WTC11 (cell line): ENCODE measurements around the gene CPLANE1. TPM values are rescaled to one million over a fixed set of nuclear protein-coding genes. Genes with fewer than 3 reads are reported as not detected.

Source experiments
- ATAC-seq: fragments of 200-7000 bp; cut with Tn5 transposase; 2 replicates; pipeline ENCODE4 v1.10.0; 2021; ENCODE audit warnings: mild to moderate bottlenecking, moderate library complexity
- CTCF ChIA-PET: fragments of 300-600 bp; sonication (Branson Sonifier 250); formaldehyde crosslinking; loops from one replicate; lab custom pipeline; 2021; ENCODE audit warnings: antibody characterized with exemption; lab: Charles Lee
- POLR2A ChIA-PET: fragments of 350-600 bp; sonication (Branson Sonifier 250); formaldehyde crosslinking; loops from one replicate; lab custom pipeline; 2021; ENCODE audit warnings: antibody characterized with exemption; lab: Charles Lee
- DNase-seq: peaks from one replicate; pipeline ENCODE4 v3.0.0; 2021; ENCODE audit warnings: low spot score
- H3K27ac Mint-ChIP-seq: 2 replicates; pipeline ENCODE4 v1.8.0; 2021; ENCODE audit warnings: mixed read lengths
- H3K27me3 Mint-ChIP-seq: 2 replicates; pipeline ENCODE4 v1.8.0; 2021; ENCODE audit warnings: low read depth, mild to moderate bottlenecking, moderate library complexity, mixed read lengths
- H3K36me3 Mint-ChIP-seq: 2 replicates; pipeline ENCODE4 v1.8.0; 2021; ENCODE audit warnings: mixed read lengths
- H3K4me1 Mint-ChIP-seq: 2 replicates; pipeline ENCODE4 v1.8.0; 2022; ENCODE audit warnings: mixed read lengths
- H3K4me3 Mint-ChIP-seq: 2 replicates; pipeline ENCODE4 v1.8.0; 2021; ENCODE audit warnings: mild to moderate bottlenecking, moderate library complexity, mixed read lengths
- H3K9me3 Mint-ChIP-seq: 2 replicates; pipeline ENCODE4 v1.8.0; 2021; ENCODE audit warnings: mixed read lengths
- CBFB ChIP-seq: sonication (generic); formaldehyde crosslinking; IDR thresholded peaks from 2 replicates; pipeline ENCODE4 v1.8.1; 2022; ENCODE audit warnings: mild to moderate bottlenecking, low read depth, missing genetic modification reagents
- FOXK1 ChIP-seq: sonication (generic); formaldehyde crosslinking; IDR thresholded peaks from 2 replicates; pipeline ENCODE4 v1.8.0; 2022; ENCODE audit warnings: mild to moderate bottlenecking, moderate library complexity, missing genetic modification reagents
- FOXP1 ChIP-seq: sonication (generic); formaldehyde crosslinking; IDR thresholded peaks from 2 replicates; pipeline ENCODE4 v1.8.0; 2022; ENCODE audit warnings: missing genetic modification reagents, mild to moderate bottlenecking, moderate library complexity, borderline replicate concordance
- GRHL2 ChIP-seq: fragments of 250-450 bp; sonication (Bioruptor Pico); IDR thresholded peaks from 2 replicates; pipeline ENCODE4 v1.8.0; 2022; ENCODE audit warnings: mild to moderate bottlenecking, moderate library complexity; ENCODE audit not compliant: insufficient replicate concordance, severe bottlenecking
- GTF2I ChIP-seq: fragments of 250-450 bp; sonication (Bioruptor Pico); conservative IDR thresholded peaks from 2 replicates; pipeline ENCODE4 v1.4.0; 2021; ENCODE audit warnings: mild to moderate bottlenecking
- IRF1 ChIP-seq: sonication (generic); formaldehyde crosslinking; IDR thresholded peaks from 2 replicates; pipeline ENCODE4 v1.8.0; 2023; ENCODE audit warnings: missing genetic modification reagents
- JAZF1 ChIP-seq: fragments of 250-450 bp; sonication (Bioruptor Pico); IDR thresholded peaks from 2 replicates; pipeline ENCODE4 v1.9.0; 2021; ENCODE audit warnings: moderate library complexity, mild to moderate bottlenecking, inconsistent platforms
- JUN ChIP-seq: sonication (generic); formaldehyde crosslinking; IDR thresholded peaks from 2 replicates; pipeline ENCODE4 v1.8.0; 2023; ENCODE audit warnings: mild to moderate bottlenecking, missing genetic modification reagents
- MLX ChIP-seq: sonication (generic); formaldehyde crosslinking; IDR thresholded peaks from 2 replicates; pipeline ENCODE4 v1.8.1; 2023; ENCODE audit warnings: mild to moderate bottlenecking, missing genetic modification reagents, moderate library complexity
- MYBL2 ChIP-seq: sonication (generic); formaldehyde crosslinking; IDR thresholded peaks from 2 replicates; pipeline ENCODE4 v1.8.1; 2023; ENCODE audit warnings: mild to moderate bottlenecking, moderate library complexity, missing genetic modification reagents
- NFYB ChIP-seq: sonication (generic); formaldehyde crosslinking; conservative IDR thresholded peaks from 2 replicates; pipeline ENCODE4 v1.8.0; 2022; ENCODE audit warnings: low read depth, missing genetic modification reagents
- NR3C1 ChIP-seq: sonication (generic); formaldehyde crosslinking; conservative IDR thresholded peaks from 2 replicates; pipeline ENCODE4 v1.8.1; 2023; ENCODE audit warnings: low read depth, mild to moderate bottlenecking, missing genetic modification reagents
- OVOL2 ChIP-seq: fragments of 250-450 bp; sonication (Bioruptor Pico); IDR thresholded peaks from 2 replicates; pipeline ENCODE4 v1.9.0; 2021; ENCODE audit warnings: mild to moderate bottlenecking, borderline replicate concordance
- PRRX2 ChIP-seq: fragments of 250-450 bp; sonication (Bioruptor Pico); IDR thresholded peaks from 2 replicates; pipeline ENCODE4 v1.8.0; 2021; ENCODE audit warnings: mild to moderate bottlenecking
- TCF7 ChIP-seq: sonication (generic); formaldehyde crosslinking; IDR thresholded peaks from 2 replicates; pipeline ENCODE4 v1.8.0; 2022; ENCODE audit warnings: mild to moderate bottlenecking, low read depth, missing genetic modification reagents, moderate library complexity
- TP53 ChIP-seq: sonication (generic); formaldehyde crosslinking; IDR thresholded peaks from 2 replicates; pipeline ENCODE4 v1.8.1; 2023; ENCODE audit warnings: mild to moderate bottlenecking, missing genetic modification reagents
- ZNF121 ChIP-seq: sonication (generic); formaldehyde crosslinking; IDR thresholded peaks from 2 replicates; pipeline ENCODE4 v1.8.0; 2023; ENCODE audit warnings: missing genetic modification reagents
- ZNF219 ChIP-seq: sonication (generic); formaldehyde crosslinking; IDR thresholded peaks from 2 replicates; pipeline ENCODE4 v1.8.0; 2023; ENCODE audit warnings: missing genetic modification reagents, mild to moderate bottlenecking, borderline replicate concordance
- ZNF263 ChIP-seq: sonication (generic); formaldehyde crosslinking; IDR thresholded peaks from 2 replicates; pipeline ENCODE4 v1.8.1; 2022; ENCODE audit warnings: low read depth, mild to moderate bottlenecking, moderate library complexity, missing genetic modification reagents
- ZNF317 ChIP-seq: sonication (generic); formaldehyde crosslinking; IDR thresholded peaks from 2 replicates; pipeline ENCODE4 v1.8.1; 2023; ENCODE audit warnings: low read depth, mild to moderate bottlenecking, moderate library complexity, missing genetic modification reagents, borderline replicate concordance
- ZNF416 ChIP-seq: fragments of 250-450 bp; sonication (Bioruptor Pico); IDR thresholded peaks from 2 replicates; pipeline ENCODE4 v1.9.0; 2021; ENCODE audit warnings: mild to moderate bottlenecking, inconsistent platforms
- total RNA-seq: library from RNA; stranded (reverse); gene quantifications from 3 replicates; pipeline ENCODE4 v1.2.3, GENCODE V29; 2021
- TF ChIP-seq, protein P1 (sequence below): fragments of 250-450 bp; sonication (Bioruptor Pico); conservative IDR thresholded peaks from 2 replicates; pipeline ENCODE4 v1.9.0; 2021; ENCODE audit warnings: mild to moderate bottlenecking
- TF ChIP-seq, protein P2 (sequence below): sonication (generic); formaldehyde crosslinking; IDR thresholded peaks from 2 replicates; pipeline ENCODE4 v1.8.0; 2022; ENCODE audit warnings: mild to moderate bottlenecking, missing genetic modification reagents

The CPLANE1 gene
- total RNA-seq, 1 experiment from 2014 or later, result 4.8 TPM

- TF ChIP-seq MLX (no peak), OVOL2 (no peak), TCF7 (CRISPR knock-in tag) (no peak), GTF2I (CRISPR knock-in tag) (no peak), FOXP1 (CRISPR knock-in tag) (no peak)
These were observed 116.5 kb downstream of the CPLANE1 start (continued) for GRCh38 chr5:37132646-37133045.

- Mint-ChIP-seq H3K4me3 (no peak overlapping the region), H3K4me1 (no peaks in the 10 kb centered on the region), H3K9me3 (no peaks in the 10 kb centered on the region), H3K27ac (no peak overlapping the region; the same call in 1 of the 2 replicates), H3K27me3 (no peaks in the 10 kb centered on the region), H3K36me3 (no peaks in the 10 kb centered on the region)
- ChIA-PET POLR2A (no interaction called here), CTCF (no interaction called here)
- no peak for TF ChIP-seq FOXK1 (CRISPR knock-in tag)
- no peak for TF ChIP-seq ZNF121 (CRISPR knock-in tag)
- no peak for TF ChIP-seq ZNF416 (CRISPR knock-in tag)
- TF ChIP-seq ZNF317, result no peak
- TF ChIP-seq GRHL2 (CRISPR knock-in tag), result no peak
- TF ChIP-seq, protein P1, sequence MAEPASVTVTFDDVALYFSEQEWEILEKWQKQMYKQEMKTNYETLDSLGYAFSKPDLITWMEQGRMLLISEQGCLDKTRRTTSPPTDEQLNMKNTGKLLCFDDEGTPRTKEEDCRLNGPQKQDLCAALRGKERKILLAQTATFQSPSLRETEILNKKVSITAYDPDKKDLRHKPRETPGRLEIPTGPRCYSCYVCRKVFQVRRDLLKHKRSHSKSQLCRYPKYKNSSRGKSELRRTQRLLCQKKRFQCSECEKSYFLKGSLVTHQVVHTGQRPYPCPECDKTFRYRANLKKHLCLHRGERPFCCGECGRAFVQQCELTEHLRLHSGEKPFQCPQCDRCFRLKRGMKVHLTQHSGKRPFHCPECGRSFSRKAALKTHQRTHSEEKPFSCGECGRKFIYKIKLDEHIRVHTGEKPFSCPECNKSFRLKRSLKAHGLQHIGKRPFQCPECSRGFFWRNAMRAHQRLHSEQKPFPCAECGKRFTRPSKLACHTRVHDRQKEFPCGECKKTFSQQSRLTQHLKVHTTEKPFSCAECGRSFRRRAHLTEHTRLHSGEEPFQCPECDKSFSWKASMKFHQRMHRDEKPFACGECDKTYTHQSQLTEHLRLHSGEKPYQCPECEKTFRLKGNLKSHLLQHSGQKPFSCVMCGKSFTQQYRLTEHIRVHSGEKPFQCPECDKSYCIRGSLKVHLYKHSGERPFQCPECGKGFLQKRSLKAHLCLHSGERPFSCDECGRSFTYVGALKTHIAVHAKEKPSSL, result no peak
- no peak for TF ChIP-seq IRF1 (CRISPR knock-in tag)
- no peak for TF ChIP-seq JUN (CRISPR knock-in tag)
- TF ChIP-seq NR3C1 (CRISPR knock-in tag), result no peak
- no peak for TF ChIP-seq CBFB (CRISPR knock-in tag)
- TF ChIP-seq ZNF263, result no peak
- no peak for TF ChIP-seq PRRX2 (CRISPR knock-in tag)
- TF ChIP-seq, protein P2, sequence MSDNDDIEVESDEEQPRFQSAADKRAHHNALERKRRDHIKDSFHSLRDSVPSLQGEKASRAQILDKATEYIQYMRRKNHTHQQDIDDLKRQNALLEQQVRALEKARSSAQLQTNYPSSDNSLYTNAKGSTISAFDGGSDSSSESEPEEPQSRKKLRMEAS, result no peak
- TF ChIP-seq ZNF219 (CRISPR knock-in tag), result no peak
- TF ChIP-seq OVOL2, result no peak
- TF ChIP-seq MYBL2, result no peak
- no peak for TF ChIP-seq NFYB (CRISPR knock-in tag)
- ATAC-seq (no peak), DNase-seq (no peak)
These were observed 127.7 kb downstream of the CPLANE1 start for GRCh38 chr5:37121465-37121864.

DNA sequence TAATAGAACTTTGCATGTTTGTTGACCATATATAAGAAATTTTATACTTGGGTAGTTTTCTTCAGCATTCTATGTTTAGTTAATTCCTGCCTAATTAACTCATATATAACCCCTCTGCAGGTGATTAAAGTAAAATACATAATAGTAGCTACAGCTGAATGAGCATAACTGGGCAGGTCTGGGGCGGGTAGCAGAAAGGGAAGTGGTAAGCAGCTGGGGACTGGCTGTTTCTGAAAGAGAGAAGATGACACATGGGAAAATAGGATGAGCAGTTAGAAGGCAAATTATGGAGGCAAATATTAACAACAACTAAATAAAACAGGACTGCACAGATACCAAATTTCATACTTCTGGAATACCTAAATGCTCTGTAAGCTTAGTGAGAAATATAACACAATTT is 128.1 kb downstream of the CPLANE1 start:
- DNase-seq (no peak), ATAC-seq (no peak)
- CTCF ChIA-PET, result no interaction called here
- Mint-ChIP-seq H3K9me3 (no peaks in the 10 kb centered on the region), H3K27ac (no peak overlapping the region), H3K27me3 (no peaks in the 10 kb centered on the region), H3K4me1 (no peaks in the 10 kb centered on the region), H3K36me3 (no peaks in the 10 kb centered on the region), H3K4me3 (no peak overlapping the region)
- POLR2A ChIA-PET, result no interaction called here
- TF ChIP-seq TP53, result no peak
- no peak for TF ChIP-seq JAZF1 (CRISPR knock-in tag)
- TF ChIP-seq, all 79 proteins: peak for 0
